ENCODE data around the gene SLK. TPM values are rescaled to one million over a fixed set of nuclear protein-coding genes. Genes with fewer than 3 reads are reported as not detected.

The SLK gene
- total RNA-seq, 1 donor from 2014 or later: 27.5 TPM

DNA sequence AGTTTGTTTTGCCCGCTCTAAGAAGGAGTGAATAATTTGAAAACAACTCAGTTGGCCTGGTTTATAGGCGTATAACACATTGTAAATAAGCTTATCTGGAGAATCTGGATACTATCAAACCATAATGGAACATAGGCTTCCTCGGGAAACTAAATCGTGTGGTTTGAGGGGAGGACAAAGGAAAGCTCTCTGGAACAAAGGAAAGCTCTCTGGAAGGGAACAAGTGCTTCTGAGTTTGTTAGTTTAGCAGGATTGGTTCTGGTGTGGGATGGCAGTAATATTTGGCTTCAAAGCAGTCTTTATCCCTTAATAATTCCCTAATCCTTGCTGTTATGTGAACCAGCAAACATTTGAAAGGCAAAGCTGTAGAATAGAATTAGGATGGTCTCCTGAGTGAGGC, 15.0 kb upstream of the SLK start:
- TF ChIP-seq, protein P1, sequence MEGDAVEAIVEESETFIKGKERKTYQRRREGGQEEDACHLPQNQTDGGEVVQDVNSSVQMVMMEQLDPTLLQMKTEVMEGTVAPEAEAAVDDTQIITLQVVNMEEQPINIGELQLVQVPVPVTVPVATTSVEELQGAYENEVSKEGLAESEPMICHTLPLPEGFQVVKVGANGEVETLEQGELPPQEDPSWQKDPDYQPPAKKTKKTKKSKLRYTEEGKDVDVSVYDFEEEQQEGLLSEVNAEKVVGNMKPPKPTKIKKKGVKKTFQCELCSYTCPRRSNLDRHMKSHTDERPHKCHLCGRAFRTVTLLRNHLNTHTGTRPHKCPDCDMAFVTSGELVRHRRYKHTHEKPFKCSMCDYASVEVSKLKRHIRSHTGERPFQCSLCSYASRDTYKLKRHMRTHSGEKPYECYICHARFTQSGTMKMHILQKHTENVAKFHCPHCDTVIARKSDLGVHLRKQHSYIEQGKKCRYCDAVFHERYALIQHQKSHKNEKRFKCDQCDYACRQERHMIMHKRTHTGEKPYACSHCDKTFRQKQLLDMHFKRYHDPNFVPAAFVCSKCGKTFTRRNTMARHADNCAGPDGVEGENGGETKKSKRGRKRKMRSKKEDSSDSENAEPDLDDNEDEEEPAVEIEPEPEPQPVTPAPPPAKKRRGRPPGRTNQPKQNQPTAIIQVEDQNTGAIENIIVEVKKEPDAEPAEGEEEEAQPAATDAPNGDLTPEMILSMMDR (IDR thresholded peaks at IDR 0.05; ENCODE audit: insufficient read depth, low read depth, low read length): no peak
- no peak for TF ChIP-seq EZH2 (IDR thresholded peaks at IDR 0.05; ENCODE audit: insufficient read depth, low read length)
- Mint-ChIP-seq H3K27ac (ENCODE audit: unreplicated experiment) (no peak overlapping the region), H3K4me3 (ENCODE audit: unreplicated experiment) (no peak overlapping the region), H3K27me3 (ENCODE audit: low read depth, unreplicated experiment) (no peaks in the 10 kb centered on the region), H3K4me1 (ENCODE audit: low read depth, unreplicated experiment) (no peaks in the 10 kb centered on the region), H3K36me3 (ENCODE audit: low read depth, unreplicated experiment) (no peaks in the 10 kb centered on the region), H3K9me3 (ENCODE audit: unreplicated experiment) (peaks cover 2% of the 10 kb centered on the region)
- DNase-seq (ENCODE audit: low read depth) (no peak), FAIRE-seq (no peak)
- Histone ChIP-seq H3K27ac (ENCODE audit: low read depth, low read length) (no peak overlapping the region), H3K9me3 (ENCODE audit: insufficient read depth, low read depth, low read length) (no peaks in the 10 kb centered on the region), H3K36me3 (ENCODE audit: insufficient read depth, low read length) (no peaks in the 10 kb centered on the region), H3K4me2 (ENCODE audit: low read length) (no peak overlapping the region), H3K9ac (ENCODE audit: low read length) (no peak overlapping the region), H2AFZ (ENCODE audit: low read depth, low read length) (no peak overlapping the region), H3K79me2 (ENCODE audit: insufficient read depth, low read length) (no peaks in the 10 kb centered on the region), H3K4me1 (ENCODE audit: insufficient read depth, low read length) (no peaks in the 10 kb centered on the region), H3K4me3 (ENCODE audit: insufficient read depth, low read depth, low read length) (no peak overlapping the region), H4K20me1 (ENCODE audit: insufficient read depth, low read length) (no peaks in the 10 kb centered on the region), H3K27me3 (ENCODE audit: insufficient read depth, low read length) (no peaks in the 10 kb centered on the region)

DNA sequence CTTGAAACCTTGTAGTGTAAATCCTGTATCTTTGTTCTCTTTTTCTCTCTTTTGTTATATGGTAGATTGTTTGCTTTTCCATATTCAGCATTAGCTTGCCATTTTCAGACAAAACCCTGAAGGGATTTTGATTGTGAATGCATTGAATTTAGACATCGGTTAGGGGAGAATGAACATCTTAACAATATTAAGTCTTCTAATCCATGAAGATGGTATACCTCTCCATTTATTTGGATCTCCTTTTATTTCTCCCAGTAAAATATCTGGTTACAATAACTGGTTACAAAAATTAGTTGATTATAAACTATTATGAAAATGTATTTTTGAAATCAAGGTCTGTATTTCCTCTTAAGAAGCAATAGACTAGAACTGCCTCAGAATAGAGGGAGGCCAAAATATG, 12.4 kb upstream of the SLK start:
- no peaks in the 10 kb centered on the region for H3K79me2 ChIP-seq (ENCODE audit: insufficient read depth, low read length)
- Mint-ChIP-seq H3K4me1 (ENCODE audit: low read depth, unreplicated experiment) (no peaks in the 10 kb centered on the region), H3K9me3 (ENCODE audit: unreplicated experiment) (peaks cover 2% of the 10 kb centered on the region), H3K27ac (ENCODE audit: unreplicated experiment) (no peak overlapping the region), H3K4me3 (ENCODE audit: unreplicated experiment) (no peak overlapping the region), H3K36me3 (ENCODE audit: low read depth, unreplicated experiment) (no peaks in the 10 kb centered on the region), H3K27me3 (ENCODE audit: low read depth, unreplicated experiment) (no peaks in the 10 kb centered on the region)
- no peak overlapping the region for H3K27ac ChIP-seq (ENCODE audit: low read depth, low read length)
- no peaks in the 10 kb centered on the region for H3K4me1 ChIP-seq (ENCODE audit: insufficient read depth, low read length)
- TF ChIP-seq EZH2 (IDR thresholded peaks at IDR 0.05; ENCODE audit: insufficient read depth, low read length): no peak
- TF ChIP-seq, protein P1 (IDR thresholded peaks at IDR 0.05; ENCODE audit: insufficient read depth, low read depth, low read length): no peak
- FAIRE-seq (no peak), DNase-seq (ENCODE audit: low read depth) (no peak)
- no peaks in the 10 kb centered on the region for H3K27me3 ChIP-seq (ENCODE audit: insufficient read depth, low read length)
- no peak overlapping the region for H3K4me2 ChIP-seq (ENCODE audit: low read length)
- H3K9me3 ChIP-seq (ENCODE audit: insufficient read depth, low read depth, low read length): no peaks in the 10 kb centered on the region
- H2AFZ ChIP-seq (ENCODE audit: low read depth, low read length): no peak overlapping the region
- H3K4me3 ChIP-seq (ENCODE audit: insufficient read depth, low read depth, low read length): no peak overlapping the region
- no peaks in the 10 kb centered on the region for H4K20me1 ChIP-seq (ENCODE audit: insufficient read depth, low read length)
- no peaks in the 10 kb centered on the region for H3K36me3 ChIP-seq (ENCODE audit: insufficient read depth, low read length)
- no peak overlapping the region for H3K9ac ChIP-seq (ENCODE audit: low read length)

DNA sequence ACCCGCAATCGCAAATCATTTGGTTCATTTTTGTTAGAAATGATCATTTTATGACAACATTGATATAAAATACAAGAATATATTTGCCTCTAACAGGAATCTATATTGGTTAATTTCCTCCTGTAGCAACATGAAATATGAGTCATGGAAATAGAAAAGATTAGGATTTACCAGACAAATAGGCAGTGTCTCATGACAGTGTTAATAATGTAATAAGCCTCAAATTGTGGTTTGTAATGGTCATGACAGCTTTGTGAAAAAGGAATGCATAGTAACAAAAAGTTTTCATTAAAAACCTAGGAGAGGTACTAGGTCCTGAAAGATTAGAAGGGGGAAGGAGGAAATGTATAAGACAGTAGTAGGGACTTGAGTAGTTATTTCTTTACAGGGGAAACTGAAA, 7.9 kb upstream of the SLK start:
- FAIRE-seq (no peak), DNase-seq (ENCODE audit: low read depth) (no peak)
- H3K4me2 ChIP-seq (ENCODE audit: low read length): no peak overlapping the region
- Mint-ChIP-seq H3K27me3 (ENCODE audit: low read depth, unreplicated experiment) (no peaks in the 10 kb centered on the region), H3K9me3 (ENCODE audit: unreplicated experiment) (peaks cover 2% of the 10 kb centered on the region), H3K4me3 (ENCODE audit: unreplicated experiment) (no peak overlapping the region), H3K4me1 (ENCODE audit: low read depth, unreplicated experiment) (no peaks in the 10 kb centered on the region), H3K36me3 (ENCODE audit: low read depth, unreplicated experiment) (no peaks in the 10 kb centered on the region), H3K27ac (ENCODE audit: unreplicated experiment) (no peak overlapping the region)
- no peaks in the 10 kb centered on the region for H3K9me3 ChIP-seq (ENCODE audit: insufficient read depth, low read depth, low read length)
- H3K9ac ChIP-seq (ENCODE audit: low read length): no peak overlapping the region
- H3K27me3 ChIP-seq (ENCODE audit: insufficient read depth, low read length): no peaks in the 10 kb centered on the region
- H3K27ac ChIP-seq (ENCODE audit: low read depth, low read length): no peak overlapping the region
- no peaks in the 10 kb centered on the region for H3K4me1 ChIP-seq (ENCODE audit: insufficient read depth, low read length)
- no peaks in the 10 kb centered on the region for H4K20me1 ChIP-seq (ENCODE audit: insufficient read depth, low read length)
- no peaks in the 10 kb centered on the region for H3K36me3 ChIP-seq (ENCODE audit: insufficient read depth, low read length)
- H3K4me3 ChIP-seq (ENCODE audit: insufficient read depth, low read depth, low read length): no peak overlapping the region
- H3K79me2 ChIP-seq (ENCODE audit: insufficient read depth, low read length): no peaks in the 10 kb centered on the region
- H2AFZ ChIP-seq (ENCODE audit: low read depth, low read length): no peak overlapping the region
- TF ChIP-seq EZH2 (IDR thresholded peaks at IDR 0.05; ENCODE audit: insufficient read depth, low read length): no peak
- TF ChIP-seq, protein P1 (IDR thresholded peaks at IDR 0.05; ENCODE audit: insufficient read depth, low read depth, low read length): no peak
